Caco-2 (cell line): ENCODE measurements around the gene SGSM1. TPM values are rescaled to one million over a fixed set of nuclear protein-coding genes. Genes with fewer than 3 reads are reported as not detected.

ENCODE experiments used
- BruUV-seq: library from RNA; stranded (reverse); fragments of 400-500 nt; replicated peaks from 2 replicates; lab custom pipeline; 2021; lab: Mats Ljungman, UMichigan
- CTCF ChIA-PET: fragments of 300-600 bp; sonication (Branson Sonifier 250); formaldehyde crosslinking; loops from one replicate; lab custom pipeline; 2022; ENCODE audit warnings: antibody characterized with exemption; lab: Charles Lee
- POLR2A ChIA-PET: fragments of 300-600 bp; sonication (Branson Sonifier 250); formaldehyde crosslinking; loops from one replicate; lab custom pipeline; 2022; ENCODE audit warnings: antibody characterized with exemption; lab: Charles Lee
- DNase-seq, 2 experiments: peaks; one replicate each; pipeline versions ENCODE4 v3.0.0 to v3.0.0-alpha.2; 2020 to 2022
- H3K27me3 ChIP-seq: replicated peaks from 2 replicates; pipeline ENCODE4 v1.6.0; 2011; ENCODE audit warnings: low read length; ENCODE audit not compliant: control insufficient read depth, insufficient read depth
- H3K36me3 ChIP-seq: 2 replicates; pipeline ENCODE4 v1.5.1; 2011; ENCODE audit warnings: low read length; ENCODE audit not compliant: control insufficient read depth, insufficient read depth
- H3K4me1 ChIP-seq: fragments of 250-450 bp; sonication (Bioruptor Pico); 2 replicates; pipeline ENCODE4 v1.5.1; 2020; ENCODE audit warnings: mild to moderate bottlenecking
- H3K4me3 ChIP-seq: 2 replicates; pipeline ENCODE4 v1.5.1; 2011; ENCODE audit warnings: low read depth, mild to moderate bottlenecking, control low read depth, low read length
- H3K9me3 ChIP-seq: fragments of 250-450 bp; sonication (Bioruptor Pico); 2 replicates; pipeline ENCODE4 v1.5.1; 2020; ENCODE audit warnings: mild to moderate bottlenecking, moderate library complexity
- H3K27ac Mint-ChIP-seq: one replicate; pipeline ENCODE4 v1.8.0; 2022; ENCODE audit warnings: mixed read lengths; ENCODE audit not compliant: unreplicated experiment
- H3K27me3 Mint-ChIP-seq: one replicate; pipeline ENCODE4 v1.8.0; 2022; ENCODE audit warnings: mixed read lengths; ENCODE audit not compliant: insufficient read depth, unreplicated experiment
- H3K36me3 Mint-ChIP-seq: one replicate; pipeline ENCODE4 v1.8.0; 2022; ENCODE audit warnings: mild to moderate bottlenecking, mixed read lengths; ENCODE audit not compliant: insufficient read depth, unreplicated experiment
- H3K4me1 Mint-ChIP-seq: one replicate; pipeline ENCODE4 v1.8.0; 2022; ENCODE audit warnings: low read depth, mixed read lengths; ENCODE audit not compliant: unreplicated experiment
- H3K4me3 Mint-ChIP-seq: one replicate; pipeline ENCODE4 v1.8.0; 2022; ENCODE audit warnings: mild to moderate bottlenecking, moderate library complexity, mixed read lengths; ENCODE audit not compliant: unreplicated experiment
- H3K9me3 Mint-ChIP-seq: one replicate; pipeline ENCODE4 v1.8.0; 2022; ENCODE audit warnings: mixed read lengths; ENCODE audit not compliant: unreplicated experiment
- CTCF ChIP-seq, 2 experiments: fragments of 200-600 bp in 1 of 2; IDR thresholded peaks; 1 replicate in 1 of 2; 2 replicates in 1 of 2; pipeline versions ENCODE4 v1.5.1 to v1.8.0; 2011 to 2022; ENCODE audit warnings: antibody characterized with exemption in 1 of 2, control low read depth in 1 of 2, inconsistent platforms in 1 of 2, low read depth in 1 of 2, low read length in 1 of 2, mild to moderate bottlenecking in 1 of 2, moderate library complexity in 1 of 2; ENCODE audit not compliant: insufficient read depth in 1 of 2, severe bottlenecking in 1 of 2, unreplicated experiment in 1 of 2
- intact Hi-C: fragments of 100-400 bp; cut with micrococcal nuclease; formaldehyde crosslinking; loops from one replicate; pipeline ENCODE4 v1.10.0; 2022; ENCODE audit not compliant: unreplicated experiment
- total RNA-seq: library from RNA; stranded (reverse); gene quantifications from 2 replicates; pipeline ENCODE4 v1.2.3, GENCODE V29; 2022

SGSM1 gene
- total RNA-seq, 1 experiment from 2014 or later = 6.1 TPM

- Mint-ChIP-seq H3K4me3 (peak overlapping the region; percentile 59), H3K9me3 (no peaks in the 10 kb centered on the region), H3K27ac (peak overlapping the region; percentile 52), H3K27me3 (no peaks in the 10 kb centered on the region), H3K4me1 (peaks cover 8% of the 10 kb centered on the region), H3K36me3 (peaks cover 25% of the 10 kb centered on the region)
- peak in 1 of 2 experiments; percentile 54 for DNase-seq
- BruUV-seq = no TSS peak
- Histone ChIP-seq H3K36me3 (no peaks in the 10 kb centered on the region), H3K27me3 (no peaks in the 10 kb centered on the region), H3K4me1 (peaks cover 14% of the 10 kb centered on the region), H3K4me3 (no peak overlapping the region), H3K9me3 (no peaks in the 10 kb centered on the region)
- intact Hi-C loops = loop anchor here (5.0 kb wide), 1 partner anchor 77 kb away; no protein-coding TSS in a partner anchor
- ChIA-PET POLR2A (no interaction called here), CTCF (interaction anchor here (0.6 to 1.6 kb wide), 3 partner anchors 97 to 107 kb away, joined by 3 to 6 read pairs (median 4); no protein-coding TSS in a partner anchor)
- no peak for TF ChIP-seq CTCF (IDR thresholded peaks at IDR 0.05; ENCODE audit: insufficient read depth in 1 of 2, low read depth in 1 of 2, low read length in 1 of 2, severe bottlenecking in 1 of 2, unreplicated experiment in 1 of 2)
These were observed 144.4 kb downstream of the SGSM1 start for GRCh38 chr22:24950272-24950902.

GRCh38 chr22:24951942-24952836, 146.2 kb downstream of the SGSM1 start, which contains the start of gene KIAA1671:
Gene KIAA1671 (plus strand): TSS chr22:24952716. CDS start chr22:25028000, 75,284 bp downstream.
- Mint-ChIP-seq H3K36me3 (peaks cover 26% of the 10 kb centered on the region), H3K27ac (peak within 1 kb of the TSS; percentile 99), H3K9me3 (no peaks in the 10 kb centered on the region), H3K4me3 (peak within 1 kb of the TSS; percentile 99), H3K4me1 (peaks cover 8% of the 10 kb centered on the region), H3K27me3 (no peaks in the 10 kb centered on the region)
- TF ChIP-seq CTCF (IDR thresholded peaks at IDR 0.05; ENCODE audit: insufficient read depth in 1 of 2, low read depth in 1 of 2, low read length in 1 of 2, severe bottlenecking in 1 of 2, unreplicated experiment in 1 of 2) = peak; percentile 84 to 86
- intact Hi-C loops = loop anchor here (1.0 to 5.0 kb wide), 2 partner anchors 75 to 96 kb away; no protein-coding TSS in a partner anchor
- ChIA-PET CTCF (interaction anchor here (1.9 to 2.8 kb wide), 2 partner anchors 97 to 105 kb away, joined by 7 to 9 read pairs; no protein-coding TSS in a partner anchor), POLR2A (no interaction called here)
- Histone ChIP-seq H3K36me3 (no peaks in the 10 kb centered on the region), H3K4me1 (peaks cover 16% of the 10 kb centered on the region), H3K27me3 (no peaks in the 10 kb centered on the region), H3K9me3 (no peaks in the 10 kb centered on the region), H3K4me3 (peak within 1 kb of the TSS; percentile 96)
- BruUV-seq = no TSS peak
- DNase-seq = peak; percentile 93 to 97
